OCI-LY7 (cell line): ENCODE data around the gene SUSD4. TPM values are rescaled to one million over a fixed set of nuclear protein-coding genes. Genes with fewer than 3 reads are reported as not detected.

ENCODE experiments used
- BruUV-seq: library from RNA; stranded (reverse); fragments of 400-500 nt; replicated peaks from 2 replicates; lab custom pipeline; 2021; lab: Mats Ljungman, UMichigan
- CTCF ChIA-PET: fragments of 300-600 bp; sonication (Branson Sonifier 250); formaldehyde crosslinking; loops from one replicate; lab custom pipeline; 2022; ENCODE audit warnings: antibody characterized with exemption; ENCODE audit not compliant: unreplicated experiment; lab: Charles Lee
- POLR2A ChIA-PET: fragments of 300-600 bp; sonication (Branson Sonifier 250); formaldehyde crosslinking; loops from one replicate; lab custom pipeline; 2022; ENCODE audit warnings: antibody characterized with exemption; lab: Charles Lee
- DNase-seq: peaks from one replicate; pipeline ENCODE4 v3.0.0-alpha.2; 2015; ENCODE audit warnings: low spot score
- H2AFZ ChIP-seq: fragments of 200-600 bp; sonication (generic), shearing (Covaris generic); 2 replicates; pipeline ENCODE4 v1.6.1; 2014; ENCODE audit warnings: mild to moderate bottlenecking, antibody characterized with exemption, low read length, moderate library complexity
- H3K27ac ChIP-seq: fragments of 200-600 bp; sonication (generic); 2 replicates; pipeline ENCODE4 v1.5.1; 2014; ENCODE audit warnings: mixed run types, low read depth, mild to moderate bottlenecking, moderate library complexity, low read length, inconsistent platforms; ENCODE audit not compliant: poor library complexity, severe bottlenecking
- H3K36me3 ChIP-seq: fragments of 200-600 bp; sonication (generic); 2 replicates; pipeline ENCODE4 v1.6.1; 2014; ENCODE audit warnings: mild to moderate bottlenecking, antibody characterized with exemption, low read length, moderate library complexity, mixed read lengths; ENCODE audit not compliant: insufficient read depth
- H3K4me1 ChIP-seq: fragments of 200-600 bp; sonication (generic); 2 replicates; pipeline ENCODE4 v1.5.1; 2014; ENCODE audit warnings: mild to moderate bottlenecking, low read length; ENCODE audit not compliant: insufficient read depth, poor library complexity, severe bottlenecking
- H3K4me2 ChIP-seq: fragments of 200-600 bp; sonication (generic); 2 replicates; pipeline ENCODE4 v1.6.1; 2014; ENCODE audit warnings: mild to moderate bottlenecking, low read length
- H3K4me3 ChIP-seq: fragments of 200-600 bp; sonication (generic); 2 replicates; pipeline ENCODE4 v1.5.1; 2014; ENCODE audit warnings: mild to moderate bottlenecking, low read depth, low read length; ENCODE audit not compliant: poor library complexity, severe bottlenecking
- H3K79me2 ChIP-seq: fragments of 200-600 bp; sonication (generic); 2 replicates; pipeline ENCODE4 v1.6.1; 2016; ENCODE audit warnings: low read depth, mild to moderate bottlenecking, low read length, moderate library complexity, mixed read lengths; ENCODE audit not compliant: insufficient read depth
- H3K9me2 ChIP-seq: fragments of 200-600 bp; sonication (generic); 2 replicates; pipeline ENCODE4 v1.6.1; 2016; ENCODE audit warnings: mild to moderate bottlenecking, low read length, mixed read lengths; ENCODE audit not compliant: insufficient read depth
- H3K9me3 ChIP-seq: fragments of 200-600 bp; sonication (generic); 2 replicates; pipeline ENCODE4 v1.6.1; 2014; ENCODE audit warnings: mild to moderate bottlenecking, mixed run types, low read length, mixed read lengths
- H4K20me1 ChIP-seq: fragments of 200-600 bp; sonication (generic); 2 replicates; pipeline ENCODE4 v1.6.1; 2014; ENCODE audit warnings: mild to moderate bottlenecking, antibody characterized with exemption, low read length, moderate library complexity, mixed read lengths; ENCODE audit not compliant: insufficient read depth
- CTCF ChIP-seq: fragments of 200-600 bp; sonication (generic); conservative IDR thresholded peaks from 2 replicates; pipeline ENCODE4 v1.5.1; 2014; ENCODE audit warnings: mild to moderate bottlenecking, antibody characterized with exemption, low read length, moderate library complexity, mixed read lengths
- EZH2phosphoT487 ChIP-seq: fragments of 200-600 bp; sonication (generic); IDR thresholded peaks from 2 replicates; pipeline ENCODE4 v1.6.1; 2018; ENCODE audit warnings: low read depth, borderline replicate concordance, mild to moderate bottlenecking, mixed run types, antibody characterized with exemption, low read length, moderate library complexity, mixed read lengths
- intact Hi-C: fragments of 100-400 bp; cut with micrococcal nuclease; formaldehyde crosslinking; loops from one replicate; pipeline ENCODE4 v1.10.0; 2022; ENCODE audit not compliant: unreplicated experiment
- total RNA-seq, 2 experiments: library from RNA; depleted of rRNA in 1 of 2; stranded (reverse); fragments of >200 nt in 1 of 2; shearing (Covaris generic) in 1 of 2; gene quantifications; 2 replicates each; pipeline ENCODE4 v1.2.3, GENCODE V29; 2014 to 2022

The SUSD4 gene
- total RNA-seq, 2 experiments from 2014 or later, result 0.42 TPM; not detected in 1

- ChIA-PET CTCF (no interaction called here), POLR2A (no interaction called here)
- H3K4me2 ChIP-seq, result no peak overlapping the region
- no peaks in the 10 kb centered on the region for H3K79me2 ChIP-seq
- H3K9me2 ChIP-seq, result no peaks in the 10 kb centered on the region
- H3K4me3 ChIP-seq, result no peak overlapping the region
- H4K20me1 ChIP-seq, result no peaks in the 10 kb centered on the region
- H2AFZ ChIP-seq, result no peak overlapping the region
- TF ChIP-seq CTCF, result no peak
- TF ChIP-seq EZH2phosphoT487, result no peak
- H3K9me3 ChIP-seq, result no peaks in the 10 kb centered on the region
- intact Hi-C loops, result no loop called here
- no peaks in the 10 kb centered on the region for H3K36me3 ChIP-seq
- H3K4me1 ChIP-seq, result no peaks in the 10 kb centered on the region
- no TSS peak for BruUV-seq
- no peak overlapping the region for H3K27ac ChIP-seq
- no peak for DNase-seq
These were observed 117.4 kb downstream of the SUSD4 start for GRCh38 chr1:223246476-223247112.

- Histone ChIP-seq H3K27ac (no peak overlapping the region), H3K36me3 (no peaks in the 10 kb centered on the region), H3K9me2 (no peaks in the 10 kb centered on the region), H2AFZ (no peak overlapping the region), H4K20me1 (no peaks in the 10 kb centered on the region), H3K4me2 (no peak overlapping the region), H3K79me2 (no peaks in the 10 kb centered on the region), H3K9me3 (no peaks in the 10 kb centered on the region), H3K4me3 (no peak overlapping the region), H3K4me1 (no peaks in the 10 kb centered on the region)
- BruUV-seq, result no TSS peak
- ChIA-PET CTCF (no interaction called here), POLR2A (no interaction called here)
- intact Hi-C loops, result no loop called here
- TF ChIP-seq CTCF, result no peak
- no peak for TF ChIP-seq EZH2phosphoT487
- no peak for DNase-seq
These were observed 118.0 kb downstream of the SUSD4 start for GRCh38 chr1:223245983-223246382.

- no peak for DNase-seq
- BruUV-seq, result no TSS peak
- ChIA-PET CTCF (no interaction called here), POLR2A (no interaction called here)
- H3K4me1 ChIP-seq, result no peaks in the 10 kb centered on the region
- intact Hi-C loops, result no loop called here
- TF ChIP-seq CTCF (no peak), EZH2phosphoT487 (no peak)
- no peaks in the 10 kb centered on the region for H3K9me2 ChIP-seq
- no peak overlapping the region for H3K4me2 ChIP-seq
- H3K4me3 ChIP-seq, result no peak overlapping the region
- no peaks in the 10 kb centered on the region for H3K36me3 ChIP-seq
- H2AFZ ChIP-seq, result no peak overlapping the region
- no peaks in the 10 kb centered on the region for H3K79me2 ChIP-seq
- no peaks in the 10 kb centered on the region for H3K9me3 ChIP-seq
- H4K20me1 ChIP-seq, result no peaks in the 10 kb centered on the region
- no peak overlapping the region for H3K27ac ChIP-seq
These were observed 118.6 kb downstream of the SUSD4 start for GRCh38 chr1:223245411-223245810.
